ENCODE results near the gene ASXL1. TPM values are rescaled to one million over a fixed set of nuclear protein-coding genes. Genes with fewer than 3 reads are reported as not detected.

Gene ASXL1
- total RNA-seq, 2 donors from 2014 or later: 88.9 to 98.6 TPM

DNA sequence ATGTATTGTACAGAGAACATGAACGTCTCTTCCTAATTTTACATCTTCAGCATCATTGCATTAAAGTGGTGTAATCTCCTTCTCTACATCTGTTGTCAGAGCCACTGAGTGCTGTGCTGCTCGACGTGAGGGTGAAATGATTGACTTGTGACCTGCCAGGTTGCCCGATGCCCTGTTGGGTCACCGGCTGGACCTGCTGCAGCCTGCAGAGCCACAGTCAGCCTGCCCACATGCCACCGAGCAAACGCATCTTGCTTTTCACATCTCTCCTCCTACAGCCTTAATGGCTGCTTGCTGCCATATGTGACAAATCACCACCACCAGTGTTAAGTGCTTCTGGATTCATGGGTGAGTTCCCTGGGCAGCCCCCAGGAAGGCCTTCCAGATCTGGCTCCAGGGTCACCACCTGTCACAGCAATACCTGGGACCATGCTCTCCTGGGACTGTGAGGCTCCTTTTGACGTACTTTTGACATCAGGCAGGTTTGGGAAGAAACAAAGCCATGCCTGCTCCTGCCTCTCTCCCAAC lies 80.3 kb downstream of the ASXL1 start:
- H3K27me3 ChIP-seq (ENCODE audit: control insufficient read depth, insufficient read depth, low read length, poor library complexity, severe bottlenecking): no peaks in the 10 kb centered on the region
- no peaks in the 10 kb centered on the region for H3K27me3 Mint-ChIP-seq (ENCODE audit: insufficient read depth)
- peaks cover 25% of the 10 kb centered on the region for H3K4me1 Mint-ChIP-seq
- H3K36me3 Mint-ChIP-seq (ENCODE audit: low read depth): peaks cover 55% of the 10 kb centered on the region
- no peak overlapping the region for H3K4me3 ChIP-seq (ENCODE audit: low read length)
- H3K36me3 ChIP-seq (ENCODE audit: control insufficient read depth, insufficient read depth, low read length): peaks cover 69% of the 10 kb centered on the region
- H3K9ac ChIP-seq (ENCODE audit: extremely low read depth, low read length, poor library complexity, severe bottlenecking): no peak overlapping the region
- no peak overlapping the region for H3K27ac ChIP-seq (ENCODE audit: low read depth, low read length)
- H3K9me3 ChIP-seq (ENCODE audit: control insufficient read depth, low read length): no peaks in the 10 kb centered on the region
- DNase-seq: peak; percentile 19
- TF ChIP-seq, protein P1, sequence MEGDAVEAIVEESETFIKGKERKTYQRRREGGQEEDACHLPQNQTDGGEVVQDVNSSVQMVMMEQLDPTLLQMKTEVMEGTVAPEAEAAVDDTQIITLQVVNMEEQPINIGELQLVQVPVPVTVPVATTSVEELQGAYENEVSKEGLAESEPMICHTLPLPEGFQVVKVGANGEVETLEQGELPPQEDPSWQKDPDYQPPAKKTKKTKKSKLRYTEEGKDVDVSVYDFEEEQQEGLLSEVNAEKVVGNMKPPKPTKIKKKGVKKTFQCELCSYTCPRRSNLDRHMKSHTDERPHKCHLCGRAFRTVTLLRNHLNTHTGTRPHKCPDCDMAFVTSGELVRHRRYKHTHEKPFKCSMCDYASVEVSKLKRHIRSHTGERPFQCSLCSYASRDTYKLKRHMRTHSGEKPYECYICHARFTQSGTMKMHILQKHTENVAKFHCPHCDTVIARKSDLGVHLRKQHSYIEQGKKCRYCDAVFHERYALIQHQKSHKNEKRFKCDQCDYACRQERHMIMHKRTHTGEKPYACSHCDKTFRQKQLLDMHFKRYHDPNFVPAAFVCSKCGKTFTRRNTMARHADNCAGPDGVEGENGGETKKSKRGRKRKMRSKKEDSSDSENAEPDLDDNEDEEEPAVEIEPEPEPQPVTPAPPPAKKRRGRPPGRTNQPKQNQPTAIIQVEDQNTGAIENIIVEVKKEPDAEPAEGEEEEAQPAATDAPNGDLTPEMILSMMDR (conservative IDR thresholded peaks at IDR 0.05): no peak
- H3K9me3 Mint-ChIP-seq: no peaks in the 10 kb centered on the region
- no peak overlapping the region for H3K4me3 Mint-ChIP-seq
- no peaks in the 10 kb centered on the region for H3K4me1 ChIP-seq (ENCODE audit: control insufficient read depth, insufficient read depth, low read length)
- H3K27ac Mint-ChIP-seq: no peak overlapping the region
- 91 to 96% methylated on average over 7 to 8 of the region's 8 CpGs for WGBS, 2 experiments (ENCODE audit: insufficient coverage in 1 of 2, insufficient read length in 1 of 2)

- DNase-seq: peak; percentile 49
- no peak overlapping the region for H3K9ac ChIP-seq (ENCODE audit: extremely low read depth, low read length, poor library complexity, severe bottlenecking)
- H3K4me1 ChIP-seq (ENCODE audit: control insufficient read depth, insufficient read depth, low read length): no peaks in the 10 kb centered on the region
- H3K4me3 ChIP-seq (ENCODE audit: low read length): no peak overlapping the region
- no peaks in the 10 kb centered on the region for H3K27me3 ChIP-seq (ENCODE audit: control insufficient read depth, insufficient read depth, low read length, poor library complexity, severe bottlenecking)
- no peaks in the 10 kb centered on the region for H3K9me3 Mint-ChIP-seq
- no peak overlapping the region for H3K27ac ChIP-seq (ENCODE audit: low read depth, low read length)
- peaks cover 67% of the 10 kb centered on the region for H3K36me3 ChIP-seq (ENCODE audit: control insufficient read depth, insufficient read depth, low read length)
- TF ChIP-seq, protein P1 (conservative IDR thresholded peaks at IDR 0.05): peak; percentile 44
- H3K4me3 Mint-ChIP-seq: no peak overlapping the region
- H3K36me3 Mint-ChIP-seq (ENCODE audit: low read depth): peaks cover 52% of the 10 kb centered on the region
- 96 to 98% methylated on average over 8 to 11 of the region's 11 CpGs for WGBS, 2 experiments (ENCODE audit: insufficient coverage in 1 of 2, insufficient read length in 1 of 2)
- H3K27me3 Mint-ChIP-seq (ENCODE audit: insufficient read depth): no peaks in the 10 kb centered on the region
- H3K4me1 Mint-ChIP-seq: peaks cover 28% of the 10 kb centered on the region
- H3K9me3 ChIP-seq (ENCODE audit: control insufficient read depth, low read length): no peaks in the 10 kb centered on the region
- no peak overlapping the region for H3K27ac Mint-ChIP-seq
Observed at GRCh38 chr20:32439132-32439829, 81.2 kb downstream of the ASXL1 start.

GRCh38 chr20:32440069-32440757 lies 82.1 kb downstream of the ASXL1 start:
- no peaks in the 10 kb centered on the region for H3K9me3 Mint-ChIP-seq
- Histone ChIP-seq H3K36me3 (ENCODE audit: control insufficient read depth, insufficient read depth, low read length) (peaks cover 66% of the 10 kb centered on the region), H3K9me3 (ENCODE audit: control insufficient read depth, low read length) (no peaks in the 10 kb centered on the region), H3K27ac (ENCODE audit: low read depth, low read length) (no peak overlapping the region), H3K4me1 (ENCODE audit: control insufficient read depth, insufficient read depth, low read length) (no peaks in the 10 kb centered on the region), H3K9ac (ENCODE audit: extremely low read depth, low read length, poor library complexity, severe bottlenecking) (no peak overlapping the region), H3K4me3 (ENCODE audit: low read length) (no peak overlapping the region), H3K27me3 (ENCODE audit: control insufficient read depth, insufficient read depth, low read length, poor library complexity, severe bottlenecking) (no peaks in the 10 kb centered on the region)
- no peaks in the 10 kb centered on the region for H3K27me3 Mint-ChIP-seq (ENCODE audit: insufficient read depth)
- DNase-seq: peak; percentile 29
- peaks cover 36% of the 10 kb centered on the region for H3K4me1 Mint-ChIP-seq
- TF ChIP-seq, protein P1 (conservative IDR thresholded peaks at IDR 0.05): no peak
- H3K4me3 Mint-ChIP-seq: no peak overlapping the region
- no peak overlapping the region for H3K27ac Mint-ChIP-seq
- WGBS, 2 experiments (ENCODE audit: insufficient coverage in 1 of 2, insufficient read length in 1 of 2): 94 to 95% methylated on average over 6 of the region's 6 CpGs
- H3K36me3 Mint-ChIP-seq (ENCODE audit: low read depth): peaks cover 50% of the 10 kb centered on the region

Measured in endodermal cell (in vitro differentiated cells).